H9 (cell line): ENCODE results near the gene CSF1. TPM values are rescaled to one million over a fixed set of nuclear protein-coding genes. Genes with fewer than 3 reads are reported as not detected.
"Not testable (repeated sequence)": the region's sequence is repeated elsewhere in the genome, so short reads cannot be mapped to it uniquely, and the experiment has no call there.

Experiments
- DNase-seq: peaks from one replicate; pipeline ENCODE4 v3.0.0-alpha.2; 2017
- H2AFZ ChIP-seq: one replicate; pipeline ENCODE4 v1.6.1; 2013; ENCODE audit warnings: mild to moderate bottlenecking, low read length, control low read depth, moderate library complexity
- H2AK5ac ChIP-seq: 2 replicates; pipeline ENCODE4 v1.6.1; 2013; ENCODE audit warnings: low read length, control low read depth, mixed read lengths; ENCODE audit not compliant: insufficient read length
- H2BK120ac ChIP-seq: one replicate; pipeline ENCODE4 v1.6.1; 2013; ENCODE audit warnings: low read depth, mild to moderate bottlenecking, low read length, control low read depth, inconsistent platforms; ENCODE audit not compliant: poor library complexity, severe bottlenecking
- H2BK12ac ChIP-seq: 2 replicates; pipeline ENCODE4 v1.6.1; 2013; ENCODE audit warnings: low read length, control low read depth, mixed read lengths, low read depth; ENCODE audit not compliant: insufficient read length
- H2BK15ac ChIP-seq: 2 replicates; pipeline ENCODE4 v1.6.1; 2013; ENCODE audit warnings: low read depth, low read length, control low read depth
- H2BK20ac ChIP-seq: one replicate; pipeline ENCODE4 v1.6.1; 2013; ENCODE audit warnings: low read depth, mild to moderate bottlenecking, low read length, control low read depth, inconsistent platforms; ENCODE audit not compliant: poor library complexity, severe bottlenecking
- H2BK5ac ChIP-seq: 2 replicates; pipeline ENCODE4 v1.6.1; 2013; ENCODE audit warnings: low read length, control low read depth, mixed read lengths; ENCODE audit not compliant: insufficient read length
- H3K14ac ChIP-seq: 2 replicates; pipeline ENCODE4 v1.6.1; 2013; ENCODE audit warnings: low read length, control low read depth; ENCODE audit not compliant: insufficient read depth
- H3K18ac ChIP-seq: 2 replicates; pipeline ENCODE4 v1.6.1; 2013; ENCODE audit warnings: low read depth, mild to moderate bottlenecking, mixed read lengths, low read length, control low read depth; ENCODE audit not compliant: insufficient read length
- H3K23ac ChIP-seq: 2 replicates; pipeline ENCODE4 v1.6.1; 2013; ENCODE audit warnings: low read length, control low read depth, mixed read lengths, low read depth; ENCODE audit not compliant: insufficient read length
- H3K23me2 ChIP-seq: 2 replicates; pipeline ENCODE4 v1.6.1; 2013; ENCODE audit warnings: low read depth, mild to moderate bottlenecking, mixed read lengths, low read length, control low read depth; ENCODE audit not compliant: insufficient read length, poor library complexity, severe bottlenecking
- H3K27ac ChIP-seq: 2 replicates; pipeline ENCODE4 v1.5.1; 2013; ENCODE audit warnings: low read length, control low read depth, mixed read lengths, low read depth; ENCODE audit not compliant: insufficient read length
- H3K27me3 ChIP-seq: 2 replicates; pipeline ENCODE4 v1.6.1; 2013; ENCODE audit warnings: low read length, control low read depth, inconsistent platforms; ENCODE audit not compliant: insufficient read depth
- H3K4ac ChIP-seq: 2 replicates; pipeline ENCODE4 v1.6.1; 2013; ENCODE audit warnings: low read depth, mild to moderate bottlenecking, control low read depth, inconsistent platforms, low read length, moderate library complexity
- H3K4me1 ChIP-seq: 2 replicates; pipeline ENCODE4 v1.6.1; 2013; ENCODE audit warnings: low read length, control low read depth, inconsistent platforms; ENCODE audit not compliant: insufficient read depth
- H3K4me2 ChIP-seq: 2 replicates; pipeline ENCODE4 v1.6.1; 2013; ENCODE audit warnings: low read length, control low read depth, mixed read lengths; ENCODE audit not compliant: insufficient read length, insufficient read depth
- H3K56ac ChIP-seq: 2 replicates; pipeline ENCODE4 v1.6.1; 2013; ENCODE audit warnings: low read depth, mild to moderate bottlenecking, mixed read lengths, low read length, control low read depth; ENCODE audit not compliant: insufficient read length
- H3K79me1 ChIP-seq: 2 replicates; pipeline ENCODE4 v1.6.1; 2013; ENCODE audit warnings: low read depth, mild to moderate bottlenecking, moderate library complexity, low read length, control low read depth, inconsistent platforms; ENCODE audit not compliant: insufficient read depth, poor library complexity, severe bottlenecking
- H3K79me2 ChIP-seq: 2 replicates; pipeline ENCODE4 v1.6.1; 2013; ENCODE audit warnings: low read length, control low read depth, inconsistent platforms; ENCODE audit not compliant: insufficient read depth
- H3K9ac ChIP-seq: 2 replicates; pipeline ENCODE4 v1.6.1; 2013; ENCODE audit warnings: low read length, control low read depth, mixed read lengths; ENCODE audit not compliant: insufficient read length; ENCODE audit errors: extremely low read depth
- H3K9me3 ChIP-seq: one replicate; pipeline ENCODE4 v1.6.1; 2013; ENCODE audit warnings: low read depth, low read length, inconsistent platforms; ENCODE audit not compliant: control insufficient read depth
- H3T11ph ChIP-seq: one replicate; pipeline ENCODE4 v1.6.1; 2013; ENCODE audit warnings: mild to moderate bottlenecking, low read length, control low read depth, inconsistent platforms
- H4K20me1 ChIP-seq: one replicate; pipeline ENCODE4 v1.6.1; 2013; ENCODE audit not compliant: control insufficient read depth, insufficient read length, insufficient read depth
- H4K5ac ChIP-seq: 2 replicates; pipeline ENCODE4 v1.6.1; 2013; ENCODE audit warnings: low read depth, mild to moderate bottlenecking, mixed read lengths, low read length, control low read depth; ENCODE audit not compliant: insufficient read length
- H4K8ac ChIP-seq: replicated peaks from 2 replicates; pipeline ENCODE4 v1.6.1; 2013; ENCODE audit warnings: low read length, control low read depth, mixed read lengths, low read depth; ENCODE audit not compliant: insufficient read length
- H4K91ac ChIP-seq: 2 replicates; pipeline ENCODE4 v1.6.1; 2013; ENCODE audit warnings: low read depth, mild to moderate bottlenecking, moderate library complexity, mixed read lengths, low read length, control low read depth; ENCODE audit not compliant: insufficient read length
- H3K27ac Mint-ChIP-seq, 3 experiments: 2 replicates in 2 of 3; 3 replicates in 1 of 3; pipeline ENCODE4 v1.8.0; 2020 to 2021; ENCODE audit warnings: mixed read lengths in 3 of 3, mild to moderate bottlenecking in 1 of 3, moderate library complexity in 1 of 3
- H3K27me3 Mint-ChIP-seq: 2 replicates; pipeline ENCODE4 v1.8.0; 2021; ENCODE audit warnings: low read depth, mild to moderate bottlenecking, moderate library complexity, mixed read lengths
- H3K36me3 Mint-ChIP-seq, 3 experiments: 2 replicates in 2 of 3; 3 replicates in 1 of 3; pipeline ENCODE4 v1.8.0; 2020 to 2021; ENCODE audit warnings: low read depth in 3 of 3, mixed read lengths in 3 of 3; ENCODE audit not compliant: insufficient read depth in 1 of 3
- H3K4me1 Mint-ChIP-seq, 2 experiments: 2 replicates each; pipeline ENCODE4 v1.8.0; 2020; ENCODE audit warnings: mixed read lengths in 2 of 2
- H3K4me3 Mint-ChIP-seq, 2 experiments: 2 replicates in 1 of 2; 3 replicates in 1 of 2; pipeline ENCODE4 v1.8.0; 2020 to 2021; ENCODE audit warnings: mild to moderate bottlenecking in 2 of 2, mixed read lengths in 2 of 2, moderate library complexity in 1 of 2
- H3K9me3 Mint-ChIP-seq, 2 experiments: 2 replicates in 1 of 2; 3 replicates in 1 of 2; pipeline ENCODE4 v1.8.0; 2020; ENCODE audit warnings: mild to moderate bottlenecking in 2 of 2, mixed read lengths in 2 of 2, moderate library complexity in 1 of 2
- CTCF ChIP-seq: fragments of 200-600 bp; sonication (generic); conservative IDR thresholded peaks from 3 replicates; pipeline ENCODE4 v1.8.0; 2021; ENCODE audit warnings: antibody characterized with exemption, mild to moderate bottlenecking
- WGBS: extraction: QIAGEN DNeasy Blood & Tissue Kit; methylation state at CpG from one replicate; pipeline ENCODE4 v1.1.7; 2013; ENCODE audit warnings: missing lambda C conversion rate, low lambda C conversion rate, mixed read lengths; ENCODE audit not compliant: insufficient read length; ENCODE audit errors: extremely low coverage; 5-methylcytosine and 5-hydroxymethylcytosine counted together
- long read RNA-seq: library from polyadenylated mRNA; unstranded; transcript quantifications from one replicate; pipeline ENCODE4 v2.0.0, GENCODE V29; 2020
- total RNA-seq: library from RNA; stranded (reverse); gene quantifications from 2 replicates; pipeline ENCODE4 v1.2.1, GENCODE V29; 2021

CSF1 gene
- 2.3 and 3.2 TPM in 2 replicates for total RNA-seq
- long read RNA-seq, partial matches to known transcripts: 0 of 2 reads
- long read RNA-seq, other reads (novel, unspliced or antisense): 2 of 2 reads

- 0 out of 7 replicates have a peak, but pooled peaks cover 0 to 2% (median 0%) of the 10 kb centered on the region in 3 experiments for H3K36me3 Mint-ChIP-seq
- Histone ChIP-seq H3K9ac (peak within 1 kb of the TSS; percentile 12), H2BK5ac (no peak within 1 kb of the TSS), H3K27me3 (peaks cover 16% of the 10 kb centered on the region), H3K4me2 (peak within 1 kb of the TSS; percentile 42), H4K5ac (no peak within 1 kb of the TSS), H3K56ac (no peak within 1 kb of the TSS), H2AFZ (no peak within 1 kb of the TSS), H3K79me2 (no peaks in the 10 kb centered on the region), H3K27ac (no peak within 1 kb of the TSS), H2AK5ac (no peak within 1 kb of the TSS), H3K79me1 (no peaks in the 10 kb centered on the region), H3K9me3 (no peaks in the 10 kb centered on the region), H3K23ac (no peak within 1 kb of the TSS), H2BK15ac (no peak within 1 kb of the TSS), H3K14ac (peak within 1 kb of the TSS; percentile 13; the same call in 1 of the 2 replicates), H2BK20ac (no peak within 1 kb of the TSS), H3T11ph (no peak within 1 kb of the TSS), H4K20me1 (no peaks in the 10 kb centered on the region), H3K18ac (peak within 1 kb of the TSS; percentile 43), H2BK12ac (no peak within 1 kb of the TSS), H3K23me2 (peaks cover 13% of the 10 kb centered on the region), H4K91ac (no peak within 1 kb of the TSS), H3K4ac (no peak within 1 kb of the TSS), H3K4me1 (no peaks in the 10 kb centered on the region), H4K8ac (no peak within 1 kb of the TSS), H2BK120ac (no peak within 1 kb of the TSS)
- no peaks in the 10 kb centered on the region for H3K9me3 Mint-ChIP-seq
- no peak for TF ChIP-seq CTCF
- DNase-seq: peak; percentile 49
- H3K4me3 Mint-ChIP-seq: peak within 1 kb of the TSS; percentile 69 to 86
- WGBS: no CpG with 5 or more reads among the region's 45 CpGs
- H3K27ac Mint-ChIP-seq: no peak within 1 kb of the TSS; a peak in 1 of 7 replicates
- peaks cover 71% of the 10 kb centered on the region for H3K27me3 Mint-ChIP-seq
- H3K4me1 Mint-ChIP-seq: peaks cover 34 to 50% of the 10 kb centered on the region in 2 experiments
Measured at GRCh38 chr1:109910123-109910962, at the start of gene CSF1. Gene CSF1 (plus strand): TSS chr1:109910849. CDS start chr1:109911024, 175 bp downstream.

GRCh38 chr1:109861616-109862015 lies 49.0 kb upstream of the CSF1 start:
- not testable (repeated sequence) for H3K4me2 ChIP-seq, H4K5ac ChIP-seq, H3K27me3 ChIP-seq, H4K91ac ChIP-seq, H3K9ac ChIP-seq, H3K23ac ChIP-seq, H3K79me2 ChIP-seq, H3K27ac Mint-ChIP-seq, H3K56ac ChIP-seq, H2BK120ac ChIP-seq, H2AK5ac ChIP-seq, H3K4me1 ChIP-seq, H4K8ac ChIP-seq, H3K4me3 Mint-ChIP-seq, H2BK12ac ChIP-seq, H3K9me3 ChIP-seq, DNase-seq, H4K20me1 ChIP-seq, H2BK15ac ChIP-seq, H3K27ac ChIP-seq, H3K4ac ChIP-seq, H3K18ac ChIP-seq, H2BK20ac ChIP-seq, H3K23me2 ChIP-seq, H3K79me1 ChIP-seq, H3K27me3 Mint-ChIP-seq, H3K14ac ChIP-seq, H2BK5ac ChIP-seq, H3T11ph ChIP-seq, H2AFZ ChIP-seq
- peaks cover 23 to 31% of the 10 kb centered on the region in 2 experiments for H3K4me1 Mint-ChIP-seq
- H3K36me3 Mint-ChIP-seq: peaks cover 11 to 41% (median 16%) of the 10 kb centered on the region in 3 experiments
- H3K9me3 Mint-ChIP-seq: peaks cover 18 to 25% of the 10 kb centered on the region in 2 experiments; a peak in 4 of 5 replicates
- no CpG with 5 or more reads among the region's 2 CpGs for WGBS
